ENCODE data around the gene SLC8B1.

Gene SLC8B1

DNA sequence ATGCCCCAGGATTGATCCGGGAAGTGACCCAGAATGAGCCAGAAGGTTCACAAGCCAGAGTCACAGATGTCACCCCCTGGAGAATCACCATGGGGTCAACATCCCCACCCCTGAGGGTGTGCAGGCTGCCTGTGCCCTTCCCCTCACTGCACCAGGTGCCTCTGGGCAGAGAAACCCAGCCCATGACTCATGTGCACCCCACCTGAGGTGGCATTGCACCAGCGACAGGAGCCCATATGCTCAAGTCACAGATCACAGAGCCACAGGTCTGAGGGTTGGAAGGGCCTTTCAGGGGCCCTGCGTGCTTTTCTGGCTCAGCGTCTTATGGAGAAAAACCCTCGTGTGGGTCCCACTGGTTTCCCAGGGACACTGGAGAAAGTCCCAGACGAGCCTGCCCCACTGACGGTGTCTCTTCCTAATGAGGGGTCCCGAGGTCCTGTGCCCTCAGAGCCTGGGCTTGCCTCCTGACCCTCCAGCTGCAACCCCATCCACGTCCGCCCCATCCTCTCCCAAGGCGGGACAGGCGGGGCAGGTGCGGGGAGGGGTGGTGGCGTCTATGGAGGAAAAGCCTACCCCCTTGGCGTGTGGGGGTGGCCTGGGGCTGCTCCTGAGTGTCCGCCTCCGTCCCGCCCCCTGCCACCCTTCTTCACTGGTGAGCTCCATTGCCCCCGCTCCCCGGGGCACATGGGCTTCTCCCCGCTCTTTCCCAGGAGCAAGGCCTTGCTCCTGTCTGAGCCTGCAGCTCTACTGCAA lies 47.6 kb downstream of the SLC8B1 start:
- TF ChIP-seq, protein P1, sequence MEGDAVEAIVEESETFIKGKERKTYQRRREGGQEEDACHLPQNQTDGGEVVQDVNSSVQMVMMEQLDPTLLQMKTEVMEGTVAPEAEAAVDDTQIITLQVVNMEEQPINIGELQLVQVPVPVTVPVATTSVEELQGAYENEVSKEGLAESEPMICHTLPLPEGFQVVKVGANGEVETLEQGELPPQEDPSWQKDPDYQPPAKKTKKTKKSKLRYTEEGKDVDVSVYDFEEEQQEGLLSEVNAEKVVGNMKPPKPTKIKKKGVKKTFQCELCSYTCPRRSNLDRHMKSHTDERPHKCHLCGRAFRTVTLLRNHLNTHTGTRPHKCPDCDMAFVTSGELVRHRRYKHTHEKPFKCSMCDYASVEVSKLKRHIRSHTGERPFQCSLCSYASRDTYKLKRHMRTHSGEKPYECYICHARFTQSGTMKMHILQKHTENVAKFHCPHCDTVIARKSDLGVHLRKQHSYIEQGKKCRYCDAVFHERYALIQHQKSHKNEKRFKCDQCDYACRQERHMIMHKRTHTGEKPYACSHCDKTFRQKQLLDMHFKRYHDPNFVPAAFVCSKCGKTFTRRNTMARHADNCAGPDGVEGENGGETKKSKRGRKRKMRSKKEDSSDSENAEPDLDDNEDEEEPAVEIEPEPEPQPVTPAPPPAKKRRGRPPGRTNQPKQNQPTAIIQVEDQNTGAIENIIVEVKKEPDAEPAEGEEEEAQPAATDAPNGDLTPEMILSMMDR (IDR thresholded peaks at IDR 0.05; ENCODE audit: low read depth, low read length), result no peak

DNA sequence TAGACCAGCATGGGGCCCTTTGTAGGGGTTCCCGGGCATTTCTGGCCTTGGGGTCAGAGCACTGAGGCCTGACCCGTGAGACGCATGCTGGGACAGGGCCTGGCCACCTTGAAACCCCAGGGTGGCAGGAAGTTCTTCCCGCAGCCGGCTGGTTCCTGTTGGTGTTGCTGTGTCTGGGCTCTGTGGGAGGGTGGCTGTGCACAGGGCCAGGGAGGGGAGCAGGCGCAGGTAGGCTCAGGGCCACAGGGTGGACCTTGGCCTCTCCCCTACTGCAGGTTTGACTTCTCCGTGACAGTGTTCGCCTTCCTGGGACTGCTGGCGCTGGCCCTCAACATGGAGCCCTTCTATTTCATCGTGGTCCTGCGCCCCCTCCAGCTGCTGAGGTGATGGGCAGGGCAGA lies 48.2 kb downstream of the SLC8B1 start:
- no peak for DNase-seq (ENCODE audit: extremely low read depth, low read depth)
- TF ChIP-seq, protein P1 (IDR thresholded peaks at IDR 0.05; ENCODE audit: low read depth, low read length), result no peak

More for the DNA sequence above, 47.6 kb downstream of the SLC8B1 start:
- no peak for DNase-seq (ENCODE audit: extremely low read depth, low read depth)

GRCh38 chr12:113285679-113286610 lies 49.0 kb downstream of the SLC8B1 start:
- no peak for DNase-seq (ENCODE audit: extremely low read depth, low read depth)
- TF ChIP-seq, protein P1 (IDR thresholded peaks at IDR 0.05; ENCODE audit: low read depth, low read length), result no peak

- no peak for DNase-seq (ENCODE audit: extremely low read depth, low read depth)
- TF ChIP-seq, protein P1 (IDR thresholded peaks at IDR 0.05; ENCODE audit: low read depth, low read length), result no peak
These were observed 50.2 kb downstream of the SLC8B1 start for GRCh38 chr12:113284751-113285150.

DNA sequence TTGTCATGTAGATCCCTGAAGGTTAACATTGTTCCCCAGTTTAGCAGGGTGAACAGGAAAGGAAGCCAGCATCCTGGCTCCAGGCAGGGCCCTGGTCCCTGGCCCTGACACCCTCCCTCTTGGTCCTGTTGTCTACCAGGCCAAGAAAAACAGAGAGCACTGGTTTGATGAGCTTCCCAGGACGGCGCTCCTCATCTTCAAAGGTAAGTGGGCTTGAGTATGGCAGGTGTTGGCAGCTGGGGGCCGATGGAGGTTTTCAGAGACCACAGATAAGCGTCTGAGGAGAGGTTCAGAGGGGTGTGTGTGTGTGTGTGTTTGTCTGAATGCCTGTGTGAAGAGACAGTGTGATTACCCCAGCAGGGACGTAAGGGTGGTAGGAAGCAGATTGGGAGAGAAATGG lies 56.3 kb downstream of the SLC8B1 start:
- DNase-seq (ENCODE audit: extremely low read depth, low read depth), result no peak
- TF ChIP-seq, protein P1 (IDR thresholded peaks at IDR 0.05; ENCODE audit: low read depth, low read length), result no peak

- TF ChIP-seq, protein P1 (IDR thresholded peaks at IDR 0.05; ENCODE audit: low read depth, low read length), result no peak
- no peak for DNase-seq (ENCODE audit: extremely low read depth, low read depth)
These were observed 56.8 kb downstream of the SLC8B1 start for GRCh38 chr12:113278141-113278540.

DNA sequence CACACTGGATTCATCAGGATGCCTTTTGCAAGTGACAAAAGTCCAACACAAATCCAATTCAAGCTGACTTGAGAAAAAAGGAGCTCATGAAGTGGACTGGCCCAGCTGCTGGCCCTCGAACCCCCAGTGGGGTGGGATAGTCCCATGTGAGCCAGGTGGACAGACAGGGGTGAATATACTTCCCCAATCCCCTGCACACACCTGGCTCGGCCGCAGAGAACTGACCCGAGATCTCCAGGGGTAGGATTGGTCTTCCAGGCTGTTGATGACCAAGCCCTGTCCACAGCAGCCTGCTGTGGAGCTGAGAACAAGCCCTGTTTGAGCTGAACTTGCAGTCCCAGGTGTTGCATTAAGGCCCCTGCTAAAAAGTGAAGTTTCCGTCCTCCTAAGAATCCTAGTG lies 57.4 kb downstream of the SLC8B1 start:
- TF ChIP-seq, protein P1 (IDR thresholded peaks at IDR 0.05; ENCODE audit: low read depth, low read length), result no peak
- DNase-seq (ENCODE audit: extremely low read depth, low read depth), result no peak
